HFFc6 (cell line): ENCODE results near the gene SCP2. TPM values are rescaled to one million over a fixed set of nuclear protein-coding genes. Genes with fewer than 3 reads are reported as not detected.
A peak's percentile ranks its signal among the peaks of the same experiment; 100 is the strongest.
"Not testable (repeated sequence)": the region's sequence is repeated elsewhere in the genome, so short reads cannot be mapped to it uniquely, and the experiment has no call there.

Experiments
- DNase-seq: peaks from one replicate; pipeline ENCODE4 v3.0.0-alpha.2; 2018
- H3K27ac Mint-ChIP-seq: 2 replicates; pipeline ENCODE4 v1.8.0; 2020; ENCODE audit warnings: mild to moderate bottlenecking, mixed read lengths
- H3K27me3 Mint-ChIP-seq: 2 replicates; pipeline ENCODE4 v1.8.0; 2021; ENCODE audit warnings: mild to moderate bottlenecking, moderate library complexity, mixed read lengths; ENCODE audit not compliant: insufficient read depth
- H3K36me3 Mint-ChIP-seq: 2 replicates; pipeline ENCODE4 v1.8.0; 2021; ENCODE audit warnings: low read depth, mixed read lengths
- H3K4me1 Mint-ChIP-seq: 2 replicates; pipeline ENCODE4 v1.8.0; 2020; ENCODE audit warnings: low read depth, mixed read lengths
- H3K4me3 Mint-ChIP-seq: 2 replicates; pipeline ENCODE4 v1.8.0; 2020; ENCODE audit warnings: mild to moderate bottlenecking, moderate library complexity, mixed read lengths
- H3K9me3 Mint-ChIP-seq: 2 replicates; pipeline ENCODE4 v1.8.0; 2020; ENCODE audit warnings: mild to moderate bottlenecking, mixed read lengths
- CTCF ChIP-seq: fragments of 200-600 bp; sonication (generic); IDR thresholded peaks from 2 replicates; pipeline ENCODE4 v1.5.0; 2021; ENCODE audit warnings: antibody characterized with exemption, mild to moderate bottlenecking
- total RNA-seq, 6 experiments: library from RNA; stranded (reverse); fragmentation: NEBNext Ultra II Directional; extraction: Animal tissue kit (Norgen Biotek cat#: 25700); gene quantifications; 2 replicates in 1 of 6; 3 replicates in 5 of 6; pipeline ENCODE4 v1.2.3, GENCODE V29; 2021

SCP2 gene
- total RNA-seq, 6 experiments from 2014 or later = 122 to 159 (median 156) TPM

- Mint-ChIP-seq H3K9me3 (no peaks in the 10 kb centered on the region; the same call in 1 of the 2 replicates), H3K27me3 (peaks cover 2% of the 10 kb centered on the region)
Observed at GRCh38 chr1:53001128-53001527, 74.1 kb downstream of the SCP2 start.

GRCh38 chr1:53006612-53007011 is 79.5 kb downstream of the SCP2 start:
- DNase-seq, H3K9me3 Mint-ChIP-seq, H3K27me3 Mint-ChIP-seq, H3K4me1 Mint-ChIP-seq, H3K4me3 Mint-ChIP-seq, H3K27ac Mint-ChIP-seq: not testable (repeated sequence)
- H3K36me3 Mint-ChIP-seq = peaks cover 32% of the 10 kb centered on the region

More at GRCh38 chr1:53001128-53001527, 74.1 kb downstream of the SCP2 start:
- TF ChIP-seq CTCF = no peak
- DNase-seq = no peak
- H3K4me1 Mint-ChIP-seq = no peaks in the 10 kb centered on the region
- no peak overlapping the region for H3K4me3 Mint-ChIP-seq
- peaks cover 30% of the 10 kb centered on the region for H3K36me3 Mint-ChIP-seq
- no peak overlapping the region for H3K27ac Mint-ChIP-seq

- not testable (repeated sequence) for DNase-seq, H3K27me3 Mint-ChIP-seq, H3K4me1 Mint-ChIP-seq, H3K9me3 Mint-ChIP-seq, H3K4me3 Mint-ChIP-seq, H3K27ac Mint-ChIP-seq
- H3K36me3 Mint-ChIP-seq = peaks cover 11% of the 10 kb centered on the region
Observed at GRCh38 chr1:53010247-53010646, 83.2 kb downstream of the SCP2 start.

GRCh38 chr1:53011175-53011574 is 84.1 kb downstream of the SCP2 start:
- H3K4me3 Mint-ChIP-seq = no peak overlapping the region
- no peak overlapping the region for H3K27ac Mint-ChIP-seq
- no peak for TF ChIP-seq CTCF
- H3K9me3 Mint-ChIP-seq = peaks cover 8% of the 10 kb centered on the region; the same call in 1 of the 2 replicates
- H3K27me3 Mint-ChIP-seq = no peaks in the 10 kb centered on the region; the same call in 1 of the 2 replicates
- DNase-seq = no peak
- H3K36me3 Mint-ChIP-seq = peaks cover 7% of the 10 kb centered on the region
- peaks cover 17% of the 10 kb centered on the region for H3K4me1 Mint-ChIP-seq

- no peak for TF ChIP-seq CTCF
- peaks cover 35% of the 10 kb centered on the region for H3K4me1 Mint-ChIP-seq
- DNase-seq = peak; percentile 92
- peak overlapping the region; percentile 93 for H3K4me3 Mint-ChIP-seq
- H3K27me3 Mint-ChIP-seq = peaks cover 2% of the 10 kb centered on the region; the same call in 1 of the 2 replicates
- peaks cover 5% of the 10 kb centered on the region; the same call in 1 of the 2 replicates for H3K36me3 Mint-ChIP-seq
- H3K9me3 Mint-ChIP-seq = no peaks in the 10 kb centered on the region
- peak overlapping the region; percentile 69 for H3K27ac Mint-ChIP-seq
Observed at GRCh38 chr1:53014791-53015507, 87.9 kb downstream of the SCP2 start.

GRCh38 chr1:53015508-53015860 is 88.4 kb downstream of the SCP2 start:
- Mint-ChIP-seq H3K27ac (peak overlapping the region; percentile 69), H3K9me3 (no peaks in the 10 kb centered on the region), H3K4me1 (peaks cover 35% of the 10 kb centered on the region), H3K4me3 (peak overlapping the region; percentile 93), H3K36me3 (peaks cover 5% of the 10 kb centered on the region; the same call in 1 of the 2 replicates), H3K27me3 (peaks cover 2% of the 10 kb centered on the region; the same call in 1 of the 2 replicates)
- no peak for DNase-seq
- TF ChIP-seq CTCF = no peak
